ENCODE data around the gene COG2. TPM values are rescaled to one million over a fixed set of nuclear protein-coding genes. Genes with fewer than 3 reads are reported as not detected.

Gene COG2
- total RNA-seq, 1 experiment from 2014 or later: 21.5 TPM

- H3K36me3 ChIP-seq (ENCODE audit: low read depth): no peaks in the 10 kb centered on the region
- no peaks in the 10 kb centered on the region for H3F3A ChIP-seq (ENCODE audit: insufficient read depth, low read depth)
- BruUV-seq (replicated peaks): no TSS peak
- H2AFZ ChIP-seq: no peak overlapping the region
- no peak overlapping the region for H3K4me2 ChIP-seq
- CTCF ChIA-PET: no interaction called here
- H3K4me1 ChIP-seq (replicated peaks; ENCODE audit: insufficient read depth): no peaks in the 10 kb centered on the region
- no peaks in the 10 kb centered on the region for H3K9me2 ChIP-seq (ENCODE audit: insufficient read depth)
- H3K27me3 ChIP-seq (ENCODE audit: insufficient read depth, low read depth): peaks cover 46% of the 10 kb centered on the region
- H3K9me3 ChIP-seq (ENCODE audit: insufficient read depth, low read depth): no peaks in the 10 kb centered on the region
- H3K79me2 ChIP-seq (ENCODE audit: low read depth): no peaks in the 10 kb centered on the region
- no peaks in the 10 kb centered on the region for H4K20me1 ChIP-seq (ENCODE audit: insufficient read depth)
- H3K27ac ChIP-seq: no peak overlapping the region
- no peak for DNase-seq
- intact Hi-C loops (cut with micrococcal nuclease; ENCODE audit: unreplicated experiment): no loop called here
- TF ChIP-seq CTCF (conservative IDR thresholded peaks at IDR 0.05) (no peak), EZH2 (IDR thresholded peaks at IDR 0.05; ENCODE audit: low read depth) (no peak)
- POLR2A ChIA-PET (ENCODE audit: unreplicated experiment): no interaction called here
- H3K4me3 ChIP-seq: no peak overlapping the region
These were observed 29.6 kb upstream of the COG2 start for GRCh38 chr1:230612651-230613050.

GRCh38 chr1:230614121-230614520, 28.2 kb upstream of the COG2 start:
- no TSS peak for BruUV-seq (replicated peaks)
- Histone ChIP-seq H2AFZ (no peak overlapping the region), H3K27me3 (ENCODE audit: insufficient read depth, low read depth) (peaks cover 54% of the 10 kb centered on the region), H3K4me2 (no peak overlapping the region), H3K79me2 (ENCODE audit: low read depth) (no peaks in the 10 kb centered on the region), H3K4me3 (no peak overlapping the region), H3K9me3 (ENCODE audit: insufficient read depth, low read depth) (no peaks in the 10 kb centered on the region), H3K27ac (no peak overlapping the region), H4K20me1 (ENCODE audit: insufficient read depth) (no peaks in the 10 kb centered on the region), H3K9me2 (ENCODE audit: insufficient read depth) (no peaks in the 10 kb centered on the region), H3K36me3 (ENCODE audit: low read depth) (no peaks in the 10 kb centered on the region), H3K4me1 (replicated peaks; ENCODE audit: insufficient read depth) (no peaks in the 10 kb centered on the region), H3F3A (ENCODE audit: insufficient read depth, low read depth) (no peaks in the 10 kb centered on the region)
- intact Hi-C loops (cut with micrococcal nuclease; ENCODE audit: unreplicated experiment): no loop called here
- ChIA-PET CTCF (no interaction called here), POLR2A (ENCODE audit: unreplicated experiment) (no interaction called here)
- no peak for DNase-seq
- TF ChIP-seq EZH2 (IDR thresholded peaks at IDR 0.05; ENCODE audit: low read depth): no peak
- no peak for TF ChIP-seq CTCF (conservative IDR thresholded peaks at IDR 0.05)

GRCh38 chr1:230618537-230618936, 23.7 kb upstream of the COG2 start:
- no peak for TF ChIP-seq EZH2 (IDR thresholded peaks at IDR 0.05; ENCODE audit: low read depth)
- intact Hi-C loops (cut with micrococcal nuclease; ENCODE audit: unreplicated experiment): no loop called here
- Histone ChIP-seq H3K9me2 (ENCODE audit: insufficient read depth) (0 out of 2 replicates have a peak, but pooled peaks cover 3% of the 10 kb centered on the region), H3K9me3 (ENCODE audit: insufficient read depth, low read depth) (no peaks in the 10 kb centered on the region), H3F3A (ENCODE audit: insufficient read depth, low read depth) (no peaks in the 10 kb centered on the region), H4K20me1 (ENCODE audit: insufficient read depth) (no peaks in the 10 kb centered on the region), H2AFZ (no peak overlapping the region), H3K36me3 (ENCODE audit: low read depth) (no peaks in the 10 kb centered on the region), H3K27ac (no peak overlapping the region), H3K4me2 (no peak overlapping the region), H3K79me2 (ENCODE audit: low read depth) (no peaks in the 10 kb centered on the region), H3K4me3 (no peak overlapping the region), H3K27me3 (ENCODE audit: insufficient read depth, low read depth) (peaks cover 67% of the 10 kb centered on the region), H3K4me1 (replicated peaks; ENCODE audit: insufficient read depth) (no peaks in the 10 kb centered on the region)
- no TSS peak for BruUV-seq (replicated peaks)
- CTCF ChIA-PET: no interaction called here
- DNase-seq: no peak
- POLR2A ChIA-PET (ENCODE audit: unreplicated experiment): no interaction called here

GRCh38 chr1:230620649-230621323, 21.5 kb upstream of the COG2 start:
- ChIA-PET CTCF (no interaction called here), POLR2A (ENCODE audit: unreplicated experiment) (interaction anchor here (0.6 kb wide), 1 partner anchor 20 kb away, joined by 6 read pairs; no protein-coding TSS in a partner anchor)
- H3F3A ChIP-seq (ENCODE audit: insufficient read depth, low read depth): no peaks in the 10 kb centered on the region
- 0 out of 2 replicates have a peak, but pooled peaks cover 3% of the 10 kb centered on the region for H3K9me2 ChIP-seq (ENCODE audit: insufficient read depth)
- peaks cover 80% of the 10 kb centered on the region for H3K27me3 ChIP-seq (ENCODE audit: insufficient read depth, low read depth)
- BruUV-seq (replicated peaks): no TSS peak
- H3K4me2 ChIP-seq: no peak overlapping the region
- H3K27ac ChIP-seq: no peak overlapping the region
- TF ChIP-seq EZH2 (IDR thresholded peaks at IDR 0.05; ENCODE audit: low read depth) (no peak), CTCF (conservative IDR thresholded peaks at IDR 0.05) (no peak)
- no peaks in the 10 kb centered on the region for H3K9me3 ChIP-seq (ENCODE audit: insufficient read depth, low read depth)
- H2AFZ ChIP-seq: no peak overlapping the region
- H3K4me3 ChIP-seq: no peak overlapping the region
- H3K4me1 ChIP-seq (replicated peaks; ENCODE audit: insufficient read depth): no peaks in the 10 kb centered on the region
- H3K36me3 ChIP-seq (ENCODE audit: low read depth): no peaks in the 10 kb centered on the region
- intact Hi-C loops (cut with micrococcal nuclease; ENCODE audit: unreplicated experiment): no loop called here
- no peaks in the 10 kb centered on the region for H4K20me1 ChIP-seq (ENCODE audit: insufficient read depth)
- DNase-seq: no peak
- no peaks in the 10 kb centered on the region for H3K79me2 ChIP-seq (ENCODE audit: low read depth)

Measured in PC-9 (cell line).